ENCODE results near the gene KCNMB4. TPM values are rescaled to one million over a fixed set of nuclear protein-coding genes. Genes with fewer than 3 reads are reported as not detected.

KCNMB4 gene
- total RNA-seq, 1 experiment from 2014 or later, result 0.13 TPM

DNA sequence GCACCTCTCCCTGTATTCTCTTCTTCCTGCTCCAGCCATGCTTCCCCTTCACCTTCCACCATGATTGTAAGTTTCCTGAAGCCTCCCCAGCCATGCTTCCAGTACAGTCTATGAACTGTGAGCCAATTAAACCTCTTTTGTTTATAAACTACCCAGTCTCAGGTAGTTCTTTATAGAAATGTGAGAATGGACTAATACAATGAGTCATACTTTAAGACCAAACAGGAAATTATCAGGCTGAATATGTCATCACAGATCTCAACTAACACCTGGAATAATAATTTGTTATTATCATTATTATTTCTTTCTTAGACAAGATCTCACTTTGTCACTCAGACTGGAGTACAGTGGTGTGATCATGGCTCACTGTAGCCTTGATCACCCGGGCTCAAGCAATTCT, 85.4 kb downstream of the KCNMB4 start:
- Histone ChIP-seq H3K9me3 (ENCODE audit: control insufficient read depth, insufficient read depth, low read depth, low read length) (no peaks in the 10 kb centered on the region), H3K27me3 (ENCODE audit: control insufficient read depth, insufficient read depth, low read length) (no peaks in the 10 kb centered on the region), H3K27ac (ENCODE audit: low read length) (no peak overlapping the region), H3K36me3 (ENCODE audit: control insufficient read depth, insufficient read depth, low read length) (no peaks in the 10 kb centered on the region), H3K4me1 (ENCODE audit: control insufficient read depth, insufficient read depth, low read length) (no peaks in the 10 kb centered on the region), H3K4me3 (ENCODE audit: low read depth in 2 of 2, low read length in 2 of 2) (no peak overlapping the region)
- intact Hi-C loops (cut with micrococcal nuclease; ENCODE audit: unreplicated experiment) (no loop called here), in situ Hi-C loops (cut with HindIII; ENCODE audit: low pct_unique_long_range_greater_than_20kb, low sequenced_read_pairs) (no loop called here)
- POLR2A ChIA-PET, result no interaction called here
- ATAC-seq (no peak), DNase-seq (ENCODE audit: low read depth, low spot score) (no peak)
- TF ChIP-seq, protein P1, sequence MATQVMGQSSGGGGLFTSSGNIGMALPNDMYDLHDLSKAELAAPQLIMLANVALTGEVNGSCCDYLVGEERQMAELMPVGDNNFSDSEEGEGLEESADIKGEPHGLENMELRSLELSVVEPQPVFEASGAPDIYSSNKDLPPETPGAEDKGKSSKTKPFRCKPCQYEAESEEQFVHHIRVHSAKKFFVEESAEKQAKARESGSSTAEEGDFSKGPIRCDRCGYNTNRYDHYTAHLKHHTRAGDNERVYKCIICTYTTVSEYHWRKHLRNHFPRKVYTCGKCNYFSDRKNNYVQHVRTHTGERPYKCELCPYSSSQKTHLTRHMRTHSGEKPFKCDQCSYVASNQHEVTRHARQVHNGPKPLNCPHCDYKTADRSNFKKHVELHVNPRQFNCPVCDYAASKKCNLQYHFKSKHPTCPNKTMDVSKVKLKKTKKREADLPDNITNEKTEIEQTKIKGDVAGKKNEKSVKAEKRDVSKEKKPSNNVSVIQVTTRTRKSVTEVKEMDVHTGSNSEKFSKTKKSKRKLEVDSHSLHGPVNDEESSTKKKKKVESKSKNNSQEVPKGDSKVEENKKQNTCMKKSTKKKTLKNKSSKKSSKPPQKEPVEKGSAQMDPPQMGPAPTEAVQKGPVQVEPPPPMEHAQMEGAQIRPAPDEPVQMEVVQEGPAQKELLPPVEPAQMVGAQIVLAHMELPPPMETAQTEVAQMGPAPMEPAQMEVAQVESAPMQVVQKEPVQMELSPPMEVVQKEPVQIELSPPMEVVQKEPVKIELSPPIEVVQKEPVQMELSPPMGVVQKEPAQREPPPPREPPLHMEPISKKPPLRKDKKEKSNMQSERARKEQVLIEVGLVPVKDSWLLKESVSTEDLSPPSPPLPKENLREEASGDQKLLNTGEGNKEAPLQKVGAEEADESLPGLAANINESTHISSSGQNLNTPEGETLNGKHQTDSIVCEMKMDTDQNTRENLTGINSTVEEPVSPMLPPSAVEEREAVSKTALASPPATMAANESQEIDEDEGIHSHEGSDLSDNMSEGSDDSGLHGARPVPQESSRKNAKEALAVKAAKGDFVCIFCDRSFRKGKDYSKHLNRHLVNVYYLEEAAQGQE (IDR thresholded peaks at IDR 0.05; ENCODE audit: insufficient read depth in 1 of 2, low read depth in 2 of 2, low read length in 1 of 2), result no peak
- TF ChIP-seq, protein P2, sequence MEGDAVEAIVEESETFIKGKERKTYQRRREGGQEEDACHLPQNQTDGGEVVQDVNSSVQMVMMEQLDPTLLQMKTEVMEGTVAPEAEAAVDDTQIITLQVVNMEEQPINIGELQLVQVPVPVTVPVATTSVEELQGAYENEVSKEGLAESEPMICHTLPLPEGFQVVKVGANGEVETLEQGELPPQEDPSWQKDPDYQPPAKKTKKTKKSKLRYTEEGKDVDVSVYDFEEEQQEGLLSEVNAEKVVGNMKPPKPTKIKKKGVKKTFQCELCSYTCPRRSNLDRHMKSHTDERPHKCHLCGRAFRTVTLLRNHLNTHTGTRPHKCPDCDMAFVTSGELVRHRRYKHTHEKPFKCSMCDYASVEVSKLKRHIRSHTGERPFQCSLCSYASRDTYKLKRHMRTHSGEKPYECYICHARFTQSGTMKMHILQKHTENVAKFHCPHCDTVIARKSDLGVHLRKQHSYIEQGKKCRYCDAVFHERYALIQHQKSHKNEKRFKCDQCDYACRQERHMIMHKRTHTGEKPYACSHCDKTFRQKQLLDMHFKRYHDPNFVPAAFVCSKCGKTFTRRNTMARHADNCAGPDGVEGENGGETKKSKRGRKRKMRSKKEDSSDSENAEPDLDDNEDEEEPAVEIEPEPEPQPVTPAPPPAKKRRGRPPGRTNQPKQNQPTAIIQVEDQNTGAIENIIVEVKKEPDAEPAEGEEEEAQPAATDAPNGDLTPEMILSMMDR (IDR thresholded peaks at IDR 0.05), result no peak
- no peak for TF ChIP-seq SIN3A (IDR thresholded peaks at IDR 0.05; ENCODE audit: borderline replicate concordance, insufficient read depth, low read depth, low read length)
- TF ChIP-seq TCF7L2 (IDR thresholded peaks at IDR 0.05; ENCODE audit: low read depth, low read length), result no peak
- no peak for TF ChIP-seq POLR2AphosphoS5 (IDR thresholded peaks at IDR 0.05; ENCODE audit: low read depth, low read length)
- CTCF ChIA-PET, result no interaction called here
- BruUV-seq (replicated peaks), result no TSS peak

DNA sequence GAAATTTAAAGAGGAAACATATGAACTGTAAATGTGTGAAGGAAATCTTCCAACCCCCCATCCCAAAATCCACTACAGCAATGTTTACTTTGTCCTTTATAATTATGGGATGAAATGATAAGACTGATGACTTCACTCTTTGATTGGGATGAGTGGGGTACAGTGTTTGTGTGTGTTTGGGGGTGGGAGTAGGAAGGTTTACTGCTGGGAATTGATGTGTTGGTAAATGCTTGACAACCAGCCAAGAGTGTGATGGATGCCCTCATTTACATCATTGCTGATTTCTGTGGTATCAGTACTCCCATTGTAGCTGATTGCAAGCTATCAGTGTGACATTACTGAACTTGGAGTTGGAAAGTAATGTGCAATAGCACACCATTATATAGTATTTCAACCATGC, 90.9 kb downstream of the KCNMB4 start:
- ChIA-PET POLR2A (interaction anchor here (0.7 kb wide), 1 partner anchor 24 kb away, joined by 7 read pairs; no protein-coding TSS in a partner anchor), CTCF (interaction anchor here (0.6 kb wide), 1 partner anchor 139 kb away, joined by 3 read pairs; no protein-coding TSS in a partner anchor)
- no peaks in the 10 kb centered on the region for H3K9me3 ChIP-seq (ENCODE audit: control insufficient read depth, insufficient read depth, low read depth, low read length)
- no peaks in the 10 kb centered on the region for H3K27me3 ChIP-seq (ENCODE audit: control insufficient read depth, insufficient read depth, low read length)
- no peak for DNase-seq (ENCODE audit: low read depth, low spot score)
- H3K4me1 ChIP-seq (ENCODE audit: control insufficient read depth, insufficient read depth, low read length), result no peaks in the 10 kb centered on the region
- intact Hi-C loops (cut with micrococcal nuclease; ENCODE audit: unreplicated experiment), result no loop called here
- no peak for ATAC-seq
- no peaks in the 10 kb centered on the region for H3K36me3 ChIP-seq (ENCODE audit: control insufficient read depth, insufficient read depth, low read length)
- in situ Hi-C loops (cut with HindIII; ENCODE audit: low pct_unique_long_range_greater_than_20kb, low sequenced_read_pairs), result no loop called here
- TF ChIP-seq SIN3A (IDR thresholded peaks at IDR 0.05; ENCODE audit: borderline replicate concordance, insufficient read depth, low read depth, low read length) (no peak), TCF7L2 (IDR thresholded peaks at IDR 0.05; ENCODE audit: low read depth, low read length) (no peak), POLR2AphosphoS5 (IDR thresholded peaks at IDR 0.05; ENCODE audit: low read depth, low read length) (no peak)
- TF ChIP-seq, protein P1 (IDR thresholded peaks at IDR 0.05; ENCODE audit: insufficient read depth in 1 of 2, low read depth in 2 of 2, low read length in 1 of 2), result no peak
- TF ChIP-seq, protein P2 (IDR thresholded peaks at IDR 0.05), result no peak
- no peak overlapping the region for H3K4me3 ChIP-seq (ENCODE audit: low read depth in 2 of 2, low read length in 2 of 2)
- no TSS peak for BruUV-seq (replicated peaks)
- H3K27ac ChIP-seq (ENCODE audit: low read length), result no peak overlapping the region
